HG02623 (cell line): Measurements from ENCODE around the gene C3orf18.

Experiments used
- ATAC-seq: cut with Tn5 transposase; IDR thresholded peaks from one replicate; pipeline ENCODE4 v1.9.1; 2021; ENCODE audit warnings: moderate library complexity; ENCODE audit not compliant: unreplicated experiment

Gene C3orf18

DNA sequence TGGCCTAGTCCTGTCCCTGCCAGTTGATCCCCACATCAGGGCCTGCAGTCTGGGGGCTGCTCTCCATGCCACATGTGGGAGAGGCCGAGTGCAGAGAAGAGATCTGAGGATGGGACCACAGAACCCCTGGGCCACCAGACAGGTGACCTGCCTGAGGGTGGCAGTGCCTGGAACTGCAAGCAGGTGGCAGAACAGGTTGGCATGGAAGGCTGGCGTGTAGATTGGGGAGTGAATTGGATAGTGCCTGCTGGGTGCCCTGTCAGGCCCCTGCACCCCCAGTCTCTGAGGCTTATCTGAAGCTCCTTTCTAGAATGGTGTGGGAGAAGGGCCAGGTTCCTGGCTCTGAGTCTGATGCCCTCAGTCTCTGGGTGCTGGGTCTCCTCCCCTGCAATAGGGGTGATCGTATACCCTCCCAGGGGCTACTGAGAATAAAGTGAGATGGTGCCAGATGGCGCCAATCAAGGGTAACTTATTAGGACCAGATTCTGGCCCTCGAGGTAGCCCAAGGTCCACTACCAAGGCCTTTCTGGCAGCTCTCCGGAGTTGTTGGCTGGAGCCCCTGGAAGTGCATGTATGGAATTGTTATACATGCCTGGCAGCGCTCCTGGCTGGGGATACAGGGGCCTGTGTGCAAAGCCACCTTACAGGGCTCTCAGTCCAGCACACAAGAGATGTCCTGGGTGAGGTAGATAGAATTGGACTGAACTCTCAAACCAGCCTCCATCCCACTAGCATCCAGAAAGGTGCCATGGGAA lies 15.7 kb downstream of the C3orf18 start:
- ATAC-seq = no peak

DNA sequence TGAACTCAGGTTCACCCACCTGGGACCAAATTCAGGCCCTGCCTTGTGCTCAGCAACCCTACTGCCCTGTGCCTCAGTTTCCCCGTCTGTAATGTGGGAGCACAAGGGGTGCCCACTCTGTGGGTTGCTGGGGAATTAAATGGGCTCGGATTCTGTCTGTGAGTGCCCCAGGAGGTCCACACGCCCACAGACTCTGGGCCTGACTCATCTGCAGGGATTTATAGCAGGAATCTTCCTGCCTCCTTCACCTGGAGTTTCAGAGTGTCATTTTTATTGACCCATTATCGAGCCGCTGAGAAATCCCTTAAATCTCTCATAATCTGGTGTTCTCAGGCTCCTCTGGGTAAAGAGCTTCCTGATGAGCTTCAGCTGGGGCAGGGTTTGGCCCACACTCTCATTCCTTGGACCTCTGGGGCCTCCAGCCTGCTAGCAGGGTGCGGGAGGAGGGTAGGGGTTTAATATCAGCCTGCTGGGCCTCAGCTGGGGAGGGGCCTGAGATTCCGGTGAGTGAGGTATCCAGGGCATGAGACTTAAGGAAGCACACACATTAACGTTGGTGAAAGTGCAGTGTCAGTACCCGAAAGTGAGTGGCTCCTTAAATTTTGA lies 16.4 kb downstream of the C3orf18 start:
- ATAC-seq = no peak

DNA sequence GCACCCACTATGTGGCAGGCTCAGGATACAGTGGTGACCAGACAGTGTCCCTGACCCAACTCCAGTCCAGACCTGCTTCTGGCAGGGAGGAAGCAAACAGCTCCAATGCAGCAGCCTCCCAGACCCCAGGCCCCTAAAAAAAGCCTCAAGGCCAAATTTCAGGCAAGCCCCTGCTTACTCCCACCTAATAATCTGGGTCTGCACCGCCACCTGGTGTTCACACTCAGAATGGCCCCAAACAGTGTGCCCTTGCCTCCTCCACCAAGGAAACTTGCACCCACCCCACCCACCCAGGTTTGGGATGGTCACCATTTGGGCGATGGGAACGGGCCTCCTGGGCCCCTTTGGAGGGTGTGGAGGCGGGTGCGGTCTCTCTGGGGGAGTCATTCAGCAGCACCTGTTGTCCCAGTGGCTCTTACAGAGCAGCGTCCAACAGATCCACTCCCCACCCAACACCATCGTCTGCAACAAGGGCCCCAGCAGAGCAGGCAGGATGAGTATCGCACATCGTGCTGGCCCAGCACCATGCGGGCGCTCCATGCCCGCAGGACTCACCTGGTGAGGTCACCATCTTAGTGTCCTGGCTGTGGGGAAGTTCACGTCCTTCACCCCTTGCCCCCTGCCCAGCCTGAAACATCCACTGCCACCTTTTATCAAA lies 17.3 kb downstream of the C3orf18 start:
- ATAC-seq = no peak

DNA sequence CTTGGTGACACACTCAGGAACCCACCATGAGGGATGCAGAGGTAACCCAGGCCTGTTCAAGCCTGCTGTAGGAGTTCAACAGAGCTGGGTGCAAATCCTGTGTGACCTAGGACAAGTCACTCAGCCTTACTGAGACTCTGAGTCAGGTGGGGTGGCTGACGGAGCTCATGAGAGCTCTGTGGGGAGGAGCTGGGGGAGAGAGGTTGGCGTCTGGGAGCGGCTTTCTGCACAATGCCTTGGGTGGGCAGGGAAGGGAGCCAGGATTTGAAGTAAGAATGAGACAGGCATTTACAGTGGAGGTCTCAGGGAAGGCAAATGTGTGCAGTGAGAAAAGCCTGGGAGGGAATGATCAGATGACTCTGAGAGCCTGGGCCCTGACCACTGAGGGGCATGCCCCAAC lies 18.3 kb downstream of the C3orf18 start:
- no peak for ATAC-seq

DNA sequence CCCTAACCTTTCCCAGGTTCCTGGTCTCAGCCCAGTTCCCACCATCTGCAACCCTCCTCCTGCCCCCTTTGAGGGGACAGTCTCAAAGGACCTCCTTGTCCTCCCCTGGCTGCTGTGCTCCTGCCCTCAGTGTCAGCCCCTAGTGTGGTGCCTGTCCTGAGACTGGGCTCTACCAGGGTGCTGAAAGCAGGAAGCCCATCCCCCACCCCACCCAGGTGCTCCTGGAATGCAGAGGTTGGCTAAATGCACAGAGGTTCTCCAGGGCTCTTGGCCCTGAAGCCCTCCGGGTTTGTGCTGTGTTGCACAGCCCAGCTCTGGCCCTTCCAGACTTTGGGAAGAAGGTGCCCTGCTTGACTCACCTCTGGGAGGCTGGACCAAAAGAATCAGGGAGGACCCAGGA lies 21.8 kb downstream of the C3orf18 start:
- ATAC-seq = no peak

DNA sequence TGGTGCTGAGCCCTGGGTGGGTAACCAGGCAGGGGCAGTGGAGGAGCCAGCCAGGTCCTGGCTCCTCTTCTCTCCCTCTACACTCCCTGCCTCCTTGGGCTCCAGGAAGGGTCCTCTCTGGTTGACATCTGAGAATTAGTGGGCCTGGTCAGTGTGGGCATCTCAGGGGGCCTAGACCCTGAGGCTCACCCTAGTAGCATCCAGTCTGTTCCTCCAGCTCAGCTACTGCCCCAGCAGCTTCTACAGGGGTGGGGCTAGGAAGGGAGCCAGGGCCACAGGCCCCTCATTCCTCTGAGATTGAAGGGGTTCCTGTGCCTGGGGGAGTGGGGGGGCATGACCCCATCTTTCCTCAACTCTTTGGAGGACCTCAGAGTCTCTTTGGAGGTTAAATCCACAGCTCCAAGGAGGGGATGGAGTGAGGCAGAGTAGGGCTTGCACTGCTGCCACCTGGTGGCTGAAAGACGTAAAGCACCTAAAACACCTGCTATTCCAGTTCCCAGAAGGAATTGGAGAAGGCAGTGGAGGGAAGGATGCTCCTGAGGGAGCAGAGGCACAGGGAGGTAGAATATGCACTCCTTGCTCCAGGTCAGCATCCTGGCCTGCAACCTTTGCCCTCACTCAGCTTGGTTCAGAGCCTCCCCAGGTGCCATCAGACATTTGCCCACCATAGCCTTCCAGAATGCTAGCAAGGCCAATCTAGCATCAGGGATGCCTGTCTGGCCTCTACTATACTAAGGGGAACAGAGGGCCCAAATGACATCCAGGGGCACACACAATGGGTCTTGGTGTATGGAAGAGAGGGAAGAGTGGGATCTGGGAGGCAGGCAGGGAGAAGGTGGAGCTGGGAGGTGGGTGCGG lies 25.1 kb downstream of the C3orf18 start:
- no peak for ATAC-seq

DNA sequence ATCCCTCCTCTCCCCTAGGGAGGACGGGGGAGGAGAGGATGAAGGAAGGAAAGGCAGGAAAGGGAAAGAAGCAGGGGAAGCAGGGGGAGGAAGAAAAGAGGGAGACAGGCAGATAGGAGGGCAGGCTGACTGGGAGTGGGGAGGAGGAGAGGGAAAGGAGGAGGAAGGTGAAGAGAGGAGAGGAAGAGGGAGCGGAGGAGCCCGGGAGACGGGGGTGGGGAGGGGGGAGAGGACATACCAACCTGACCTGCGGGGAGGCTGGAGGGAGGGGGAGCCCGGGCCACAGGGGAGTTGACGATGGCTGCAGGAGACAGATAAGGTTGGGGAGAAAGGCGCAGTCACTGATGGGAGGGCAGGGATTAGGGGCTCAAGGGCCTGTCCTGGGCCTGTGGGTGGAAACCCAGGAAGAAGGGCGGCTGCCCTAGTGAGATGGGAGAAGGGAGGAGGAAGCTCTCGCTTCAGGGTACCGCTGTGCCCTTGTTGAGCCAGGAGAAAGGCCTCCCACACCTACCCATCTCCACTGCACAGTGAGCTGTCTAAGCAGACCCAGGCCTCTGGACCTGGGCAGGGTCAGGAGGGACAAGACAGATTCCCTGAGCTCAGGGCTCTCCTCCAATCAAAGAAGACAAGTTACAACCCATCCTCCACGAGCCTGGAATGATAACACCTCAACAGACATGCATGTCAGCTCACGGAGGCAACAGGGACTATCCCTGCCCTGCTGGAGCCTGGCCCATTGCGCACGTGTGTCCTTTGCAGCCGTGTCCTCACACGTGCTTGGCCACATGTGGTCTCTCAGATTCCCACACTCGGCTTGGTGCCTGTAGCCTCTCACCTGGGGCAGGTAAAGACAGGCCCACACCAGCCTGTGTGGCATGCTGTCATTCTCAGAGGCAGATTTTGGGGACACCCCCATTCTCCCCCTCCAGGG lies 27.9 kb downstream of the C3orf18 start:
- no peak for ATAC-seq

DNA sequence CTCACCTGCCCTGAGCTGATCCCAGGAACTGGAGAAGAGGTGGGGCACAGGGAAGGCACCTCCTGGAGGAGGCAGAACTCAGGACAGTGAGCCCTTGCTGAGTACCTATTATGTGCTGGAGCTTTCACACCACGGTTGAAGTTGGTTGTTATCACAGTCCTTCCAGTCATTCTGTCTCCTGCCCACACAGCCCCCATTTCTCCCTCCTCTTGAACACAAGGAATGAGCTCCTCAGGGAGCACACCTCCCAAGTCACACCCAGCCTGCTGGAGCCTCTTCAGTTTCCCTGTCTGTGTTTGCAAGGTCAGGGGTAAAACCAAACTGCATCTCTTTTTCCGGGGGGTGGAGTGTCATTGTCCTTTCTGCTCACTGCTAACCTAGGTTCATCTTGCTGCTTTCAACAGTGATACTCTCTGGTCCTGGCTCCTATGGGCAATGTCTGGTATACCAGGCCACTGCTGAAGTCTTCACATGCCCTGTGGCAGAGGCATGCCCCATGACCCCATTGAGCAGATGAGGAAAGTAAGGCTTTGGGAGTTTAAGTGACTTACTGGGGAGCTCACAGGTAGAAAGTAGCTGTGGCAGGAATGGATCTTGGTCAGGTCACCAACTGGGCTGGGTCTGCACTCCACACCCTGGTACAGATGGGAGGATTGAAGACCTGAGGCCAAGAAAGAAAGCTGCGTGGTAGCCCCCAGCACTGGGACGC lies 30.0 kb downstream of the C3orf18 start:
- ATAC-seq = no peak

DNA sequence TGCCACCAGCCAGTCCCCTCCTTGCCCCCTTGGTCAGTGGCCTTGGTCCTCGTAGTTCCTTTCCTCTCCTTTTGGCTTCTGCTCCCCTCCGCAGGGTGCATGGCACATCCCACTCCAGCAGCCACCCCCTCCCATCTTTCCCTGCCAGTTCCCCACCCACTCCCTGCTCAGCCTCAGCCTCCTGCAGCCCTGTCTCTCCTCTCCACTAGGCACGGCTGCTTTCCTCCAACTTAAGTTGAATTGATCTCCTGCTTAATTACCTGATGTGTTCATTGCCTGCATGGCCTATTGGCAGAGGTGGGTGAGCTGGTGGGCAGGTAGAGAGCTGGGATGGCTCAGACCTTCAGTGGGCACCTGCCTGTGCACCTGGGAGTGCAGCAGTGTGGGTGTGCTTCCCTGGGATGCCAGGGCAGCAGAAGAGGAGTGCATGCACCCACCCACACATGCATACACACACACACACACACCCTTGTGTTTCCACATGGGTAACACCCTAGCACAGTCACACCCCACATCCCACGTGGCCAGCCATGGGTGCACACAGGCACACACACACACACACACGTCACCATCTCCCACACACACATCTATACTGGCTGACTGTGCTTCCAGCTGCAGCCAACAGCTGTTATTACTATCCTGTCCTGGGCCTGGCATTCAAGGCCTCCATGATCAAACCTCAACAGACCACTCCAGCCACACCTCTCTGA lies 30.9 kb downstream of the C3orf18 start:
- ATAC-seq = no peak

DNA sequence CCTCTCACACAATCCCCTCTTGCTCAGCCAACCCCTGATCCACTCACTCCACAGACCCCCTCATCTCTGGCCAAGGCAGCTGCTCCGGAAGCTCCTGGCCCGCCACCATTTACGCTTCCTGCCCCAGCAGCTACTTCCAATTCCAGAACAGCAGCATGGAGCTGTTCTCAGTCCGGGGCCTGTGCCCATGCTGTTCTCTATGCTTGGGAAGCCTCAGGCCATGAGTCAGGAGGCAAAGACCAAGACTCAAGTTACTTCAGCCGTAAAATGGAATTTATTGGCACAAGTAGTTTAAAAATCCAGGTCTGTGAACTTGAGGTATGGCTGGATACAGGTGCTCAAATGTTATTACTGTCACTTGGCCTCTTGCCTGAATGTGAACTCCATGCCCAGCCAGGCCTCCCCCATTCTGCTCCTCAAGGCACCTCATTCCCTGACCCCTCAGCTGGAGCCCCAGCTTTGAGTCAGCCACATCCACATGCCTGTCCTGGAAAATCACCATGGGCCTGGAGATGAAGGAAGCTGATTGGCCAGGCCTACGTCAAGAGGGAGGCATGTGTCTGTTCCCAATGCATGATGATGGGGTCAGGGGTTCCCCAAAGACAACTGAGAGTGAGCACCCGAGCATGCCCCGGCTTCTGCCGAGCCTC lies 32.7 kb downstream of the C3orf18 start:
- no peak for ATAC-seq

DNA sequence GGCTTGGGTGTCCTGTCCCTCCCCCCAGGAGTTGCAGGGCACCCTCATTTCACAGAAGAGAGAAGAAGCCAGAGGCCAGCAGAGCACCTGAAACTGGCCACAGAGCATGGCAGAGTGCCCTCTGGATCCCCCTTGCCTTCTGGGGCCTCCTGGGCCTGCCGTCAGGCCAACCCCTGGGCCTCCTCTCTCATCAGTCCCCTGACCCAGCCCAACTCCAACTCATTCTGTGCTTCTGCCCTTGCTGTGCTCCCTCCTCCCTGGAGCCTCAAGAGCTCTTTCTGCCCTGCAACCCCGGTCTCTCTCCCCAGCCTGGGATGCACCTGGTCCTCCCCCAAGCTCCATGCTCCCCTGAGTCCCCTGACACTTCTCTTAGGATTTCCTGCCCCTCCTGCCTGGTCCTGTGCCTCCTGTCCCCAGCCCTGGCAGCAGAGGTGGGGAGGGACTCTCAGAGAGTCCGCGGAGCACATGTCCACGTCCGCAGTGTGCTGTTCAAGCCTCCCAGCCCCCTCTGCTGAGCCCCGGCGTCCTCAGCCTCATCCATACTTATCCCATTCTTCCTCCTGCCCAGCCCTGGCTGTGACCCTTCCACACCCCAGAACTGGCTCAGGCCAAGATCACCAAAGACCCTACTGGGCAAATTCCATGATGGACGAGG lies 33.6 kb downstream of the C3orf18 start:
- ATAC-seq = no peak

DNA sequence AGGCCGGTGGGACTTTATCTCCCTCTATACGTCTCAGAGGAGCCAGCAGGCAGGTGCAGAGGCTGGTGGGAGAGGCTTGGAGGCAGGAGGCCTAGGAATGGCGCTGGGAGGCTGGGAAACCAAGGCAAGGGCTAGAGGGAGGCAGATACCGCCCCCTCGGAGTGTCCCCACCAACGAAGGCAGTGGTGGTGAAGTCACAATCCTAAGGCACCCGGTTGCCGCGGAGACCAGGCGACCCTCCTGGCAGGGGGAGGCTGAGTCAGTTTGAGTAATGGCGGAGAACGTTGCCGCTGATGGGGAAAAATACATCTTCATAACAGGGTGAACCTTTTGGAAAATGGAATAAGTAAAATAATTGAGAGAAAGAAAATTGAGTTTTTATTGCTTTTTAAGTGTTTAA lies 34.2 kb downstream of the C3orf18 start:
- no peak for ATAC-seq

DNA sequence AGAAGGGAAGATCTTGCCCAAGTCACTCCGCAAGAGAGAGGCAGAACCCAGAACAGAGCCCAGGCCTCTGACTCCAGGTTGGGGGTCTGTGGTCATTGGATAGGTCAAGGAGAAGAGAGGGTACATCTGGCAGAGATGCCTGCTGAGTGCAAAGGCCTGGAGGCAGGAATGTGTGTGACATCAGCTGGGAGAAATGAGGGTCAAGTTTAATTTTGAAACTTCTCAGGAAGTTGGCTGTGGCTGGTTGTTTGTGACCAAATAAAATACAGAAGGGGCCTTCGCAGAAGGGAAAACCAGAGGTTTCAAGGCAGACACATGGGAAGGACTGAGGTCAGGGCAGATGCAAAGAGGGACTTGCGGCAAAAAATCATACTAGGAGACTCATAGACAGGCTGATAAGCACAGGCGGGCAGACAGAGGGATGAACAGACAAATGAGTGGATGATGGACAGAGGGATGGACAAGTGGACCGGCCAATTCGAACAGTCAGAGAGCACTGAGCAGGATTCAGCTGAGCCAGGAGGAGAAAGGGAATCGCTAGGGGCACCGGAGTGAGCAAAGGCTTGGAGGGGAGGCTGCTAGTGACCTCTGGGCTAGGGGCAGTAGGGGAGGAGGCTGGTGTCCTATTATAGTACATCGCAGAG lies 35.4 kb downstream of the C3orf18 start:
- ATAC-seq = no peak

DNA sequence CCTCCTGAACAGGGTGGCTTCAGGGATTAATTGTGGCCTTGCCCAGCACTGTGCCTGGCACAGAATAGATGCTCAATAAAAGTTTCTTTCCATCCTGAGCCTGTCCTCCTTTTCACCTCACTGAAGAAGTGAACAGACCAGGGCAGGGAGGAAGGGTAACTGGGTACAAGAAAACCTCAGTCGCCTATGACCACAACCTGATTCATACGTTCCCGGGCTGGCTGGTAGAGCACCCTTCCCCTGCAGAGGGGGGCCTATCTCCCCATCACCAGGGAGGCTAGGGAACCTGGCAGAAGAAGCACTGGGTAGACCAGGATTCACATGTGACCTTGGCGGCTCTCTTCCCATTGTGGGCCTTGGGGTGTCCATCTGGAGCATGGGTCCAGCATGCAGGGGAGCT lies 36.3 kb downstream of the C3orf18 start:
- ATAC-seq = no peak

DNA sequence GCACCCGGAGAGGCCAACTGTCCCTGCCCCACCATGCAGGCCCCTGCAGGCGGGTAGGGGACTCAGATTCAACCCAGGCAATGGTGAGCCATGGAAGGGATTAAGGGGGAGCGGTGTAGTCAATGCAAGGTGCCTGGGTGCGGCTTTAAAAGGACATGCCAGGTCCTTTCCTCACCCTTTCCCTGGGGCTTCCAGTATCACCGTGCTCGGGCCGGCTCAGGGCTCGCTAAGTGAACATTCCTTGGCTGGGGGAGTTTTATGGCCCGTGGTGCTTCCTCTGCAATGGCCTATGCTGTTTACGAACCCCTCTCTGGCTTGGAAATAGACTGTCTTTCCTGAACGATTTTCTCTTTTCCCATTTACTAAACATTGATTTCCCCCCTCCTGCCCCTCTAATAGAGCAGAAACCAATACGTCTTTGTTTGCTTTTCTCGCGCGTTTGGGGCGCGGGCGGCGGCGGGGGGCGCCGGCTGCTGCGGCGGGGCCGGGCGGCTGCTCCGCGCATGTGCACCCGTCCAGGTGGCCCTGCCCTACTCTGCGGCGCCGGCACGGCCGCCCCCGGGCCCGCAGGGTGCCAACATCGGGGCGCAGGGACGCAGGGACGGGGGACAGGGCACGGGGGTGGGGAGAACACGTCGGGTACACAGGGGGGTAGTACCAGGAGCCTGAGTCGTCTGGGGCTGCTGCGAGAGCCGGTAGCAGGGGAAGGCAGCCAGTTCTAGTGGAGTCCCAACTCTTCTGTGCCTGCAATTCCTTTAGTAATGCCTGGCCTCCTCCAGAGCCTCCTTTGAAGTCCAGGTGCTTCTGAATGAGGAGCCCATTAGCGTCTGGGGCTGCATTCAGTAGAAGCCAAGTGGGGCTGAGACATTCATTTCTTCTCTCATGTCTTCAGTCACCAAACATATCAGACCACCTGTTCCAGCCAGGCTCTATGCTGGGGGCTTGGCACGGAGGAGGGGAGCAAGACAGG lies 37.3 kb downstream of the C3orf18 start:
- no peak for ATAC-seq

DNA sequence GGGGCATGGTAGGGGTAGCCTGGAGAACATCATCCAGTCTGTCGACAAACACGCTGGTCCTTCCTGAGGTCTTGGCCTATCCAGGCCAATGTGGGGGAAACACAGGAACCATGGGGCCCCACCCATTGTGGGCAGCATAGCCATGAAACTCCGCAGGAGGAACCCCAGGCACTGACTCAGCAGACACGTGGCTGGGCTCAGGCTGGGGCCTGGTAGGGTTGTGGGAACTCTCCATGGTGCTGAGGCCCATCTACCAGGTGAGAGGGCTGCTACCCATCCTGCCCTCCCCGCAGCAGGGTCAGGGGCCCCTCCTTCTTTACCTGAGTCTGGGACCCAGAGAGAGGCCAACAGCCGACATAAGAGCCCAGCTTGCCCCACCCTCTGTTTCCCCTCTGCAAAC lies 41.6 kb downstream of the C3orf18 start:
- no peak for ATAC-seq
